Left lung (tissue), 10 donors: ENCODE data around the gene KISS1. TPM values are rescaled to one million over a fixed set of nuclear protein-coding genes. Genes with fewer than 3 reads are reported as not detected.

Source experiments
- ATAC-seq: fragments of 200-7000 bp; cut with Tn5 transposase; one replicate; pipeline ENCODE4 v1.9.1; 2020; ENCODE audit warnings: moderate library complexity
- DNase-seq, 4 donors: peaks; one replicate each; pipeline ENCODE4 v3.0.0-alpha.2; 2013 to 2020
- H3K27ac ChIP-seq, 2 donors: fragments of 200-600 bp; sonication (generic) in 1 of 2; one replicate each; pipeline versions ENCODE4 v1.5.0 to v1.8.0; 2020 to 2021
- H3K27me3 ChIP-seq, 2 donors: fragments of 200-600 bp; sonication (generic) in 1 of 2; one replicate each; pipeline versions ENCODE4 v1.5.0 to v1.8.0; 2020 to 2021
- H3K36me3 ChIP-seq, 2 donors: fragments of 200-600 bp; sonication (generic) in 1 of 2; one replicate each; pipeline versions ENCODE4 v1.5.0 to v1.8.0; 2020 to 2021
- H3K4me1 ChIP-seq, 2 donors: fragments of 200-600 bp; one replicate each; pipeline ENCODE4 v1.8.0; 2021
- H3K4me3 ChIP-seq, 2 donors: fragments of 200-600 bp; sonication (generic) in 1 of 2; one replicate each; pipeline versions ENCODE4 v1.5.0 to v1.8.0; 2020 to 2021; ENCODE audit warnings: mild to moderate bottlenecking in 1 of 2
- H3K9me3 ChIP-seq, 2 donors: fragments of 200-600 bp; sonication (generic) in 1 of 2; one replicate each; pipeline versions ENCODE4 v1.5.0 to v1.8.0; 2020 to 2021
- CTCF ChIP-seq, 2 donors: fragments of 200-600 bp; sonication (generic) in 1 of 2; IDR thresholded peaks; one replicate each; pipeline versions ENCODE4 v1.5.0 to v1.8.0; 2021; ENCODE audit warnings: antibody characterized with exemption in 2 of 2
- intact Hi-C, 2 donors: fragments of 100-400 bp; cut with DNase I; formaldehyde crosslinking; loops; one replicate each; pipeline versions ENCODE4 v1.11.2 to v1.14.2; 2022
- polyA plus RNA-seq, 6 donors: library from polyadenylated mRNA; unstranded; fragments of 120-200 nt; gene quantifications; one replicate each; pipeline ENCODE4 v1.2.1, GENCODE V29; 2013; ENCODE audit not compliant: insufficient read length in 6 of 6
- total RNA-seq, 2 donors: library from RNA; stranded (reverse); fragmentation: NEBNext Ultra II Directional; extraction: Animal tissue kit (Norgen Biotek cat#: 25700); gene quantifications; one replicate each; pipeline ENCODE4 v1.2.1, GENCODE V29; 2021
- donor health status: DM: no; HTN: yes; CAD: no.
- donor health status: DM: no; HTN: no; CAD: no.

The KISS1 gene
- total and polyA plus RNA-seq, 8 donors = 0.38 to 2.3 (median 0.92) TPM; not detected in 4

GRCh38 chr1:204141131-204141530 is 55.2 kb downstream of the KISS1 start:
- no peak for DNase-seq
- Histone ChIP-seq H3K9me3 (no peaks in the 10 kb centered on the region), H3K27me3 (no peaks in the 10 kb centered on the region), H3K4me1 (no peaks in the 10 kb centered on the region), H3K4me3 (no peak overlapping the region), H3K36me3 (no peaks in the 10 kb centered on the region), H3K27ac (no peak overlapping the region)
- no peak for ATAC-seq
- intact Hi-C loops = no loop called here
- TF ChIP-seq CTCF (IDR thresholded peaks at IDR 0.05) = no peak

Other genes with a start within 250 kb of the KISS1 start
- gene SOX13, start 123.4 kb downstream of the KISS1 start, total RNA-seq = 10 to 100 TPM; 41.7 to 45.0 TPM
- gene SOX13, start 123.4 kb downstream of the KISS1 start, polyA plus RNA-seq = 10 to 100 TPM; 45.4 to 62.8 (median 50.2) TPM
- gene ETNK2, start 44.4 kb downstream of the KISS1 start, total RNA-seq = 1 to 10 TPM; 2.6 to 6.4 TPM
- 10 to 100 TPM in 5 of 6 donors, 1 to 10 TPM in 1; 9.2 to 13.2 (median 10.5) TPM for gene ETNK2, start 44.4 kb downstream of the KISS1 start, polyA plus RNA-seq
- gene REN, start 30.2 kb downstream of the KISS1 start, total RNA-seq = 1 to 10 TPM in 1 of 2 donors, under 1 TPM in 1; 0.18 to 2.4 TPM
- under 1 TPM in 5 of 6 donors, not detected in 1; 0.10 to 0.59 (median 0.20) TPM for gene REN, start 30.2 kb downstream of the KISS1 start, polyA plus RNA-seq
- 10 to 100 TPM in 1 of 2 donors, 1 to 10 TPM in 1; 9.5 to 22.6 TPM for gene GOLT1A, start 17.5 kb upstream of the KISS1 start, total RNA-seq
- gene GOLT1A, start 17.5 kb upstream of the KISS1 start, polyA plus RNA-seq = 10 to 100 TPM in 1 of 6 donors, 1 to 10 TPM in 5; 4.4 to 10.2 (median 8.8) TPM
- 10 to 100 TPM in 1 of 2 donors, 1 to 10 TPM in 1; 5.1 to 14.0 TPM for gene PLEKHA6, start 163.4 kb upstream of the KISS1 start, total RNA-seq
- 10 to 100 TPM; 13.1 to 24.4 (median 16.6) TPM for gene PLEKHA6, start 163.4 kb upstream of the KISS1 start, polyA plus RNA-seq
- gene PPP1R15B, start 215.3 kb upstream of the KISS1 start, total RNA-seq = 10 to 100 TPM; 35.7 to 53.0 TPM
- 10 to 100 TPM; 31.8 to 45.8 (median 39.3) TPM for gene PPP1R15B, start 215.3 kb upstream of the KISS1 start, polyA plus RNA-seq